GM12873 (cell line): ENCODE data around the gene YIF1A.

Source experiments
- TF ChIP-seq, protein P1 (sequence below): IDR thresholded peaks from 2 replicates; pipeline ENCODE4 v1.5.1; 2012; ENCODE audit warnings: low read depth, mild to moderate bottlenecking, moderate library complexity, low read length, control low read depth; ENCODE audit not compliant: insufficient read depth; ENCODE audit errors: missing control alignments

YIF1A gene

GRCh38 chr11:66283461-66284105, 5.4 kb downstream of the YIF1A start:
- TF ChIP-seq, protein P1, sequence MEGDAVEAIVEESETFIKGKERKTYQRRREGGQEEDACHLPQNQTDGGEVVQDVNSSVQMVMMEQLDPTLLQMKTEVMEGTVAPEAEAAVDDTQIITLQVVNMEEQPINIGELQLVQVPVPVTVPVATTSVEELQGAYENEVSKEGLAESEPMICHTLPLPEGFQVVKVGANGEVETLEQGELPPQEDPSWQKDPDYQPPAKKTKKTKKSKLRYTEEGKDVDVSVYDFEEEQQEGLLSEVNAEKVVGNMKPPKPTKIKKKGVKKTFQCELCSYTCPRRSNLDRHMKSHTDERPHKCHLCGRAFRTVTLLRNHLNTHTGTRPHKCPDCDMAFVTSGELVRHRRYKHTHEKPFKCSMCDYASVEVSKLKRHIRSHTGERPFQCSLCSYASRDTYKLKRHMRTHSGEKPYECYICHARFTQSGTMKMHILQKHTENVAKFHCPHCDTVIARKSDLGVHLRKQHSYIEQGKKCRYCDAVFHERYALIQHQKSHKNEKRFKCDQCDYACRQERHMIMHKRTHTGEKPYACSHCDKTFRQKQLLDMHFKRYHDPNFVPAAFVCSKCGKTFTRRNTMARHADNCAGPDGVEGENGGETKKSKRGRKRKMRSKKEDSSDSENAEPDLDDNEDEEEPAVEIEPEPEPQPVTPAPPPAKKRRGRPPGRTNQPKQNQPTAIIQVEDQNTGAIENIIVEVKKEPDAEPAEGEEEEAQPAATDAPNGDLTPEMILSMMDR: peak; percentile 6

DNA sequence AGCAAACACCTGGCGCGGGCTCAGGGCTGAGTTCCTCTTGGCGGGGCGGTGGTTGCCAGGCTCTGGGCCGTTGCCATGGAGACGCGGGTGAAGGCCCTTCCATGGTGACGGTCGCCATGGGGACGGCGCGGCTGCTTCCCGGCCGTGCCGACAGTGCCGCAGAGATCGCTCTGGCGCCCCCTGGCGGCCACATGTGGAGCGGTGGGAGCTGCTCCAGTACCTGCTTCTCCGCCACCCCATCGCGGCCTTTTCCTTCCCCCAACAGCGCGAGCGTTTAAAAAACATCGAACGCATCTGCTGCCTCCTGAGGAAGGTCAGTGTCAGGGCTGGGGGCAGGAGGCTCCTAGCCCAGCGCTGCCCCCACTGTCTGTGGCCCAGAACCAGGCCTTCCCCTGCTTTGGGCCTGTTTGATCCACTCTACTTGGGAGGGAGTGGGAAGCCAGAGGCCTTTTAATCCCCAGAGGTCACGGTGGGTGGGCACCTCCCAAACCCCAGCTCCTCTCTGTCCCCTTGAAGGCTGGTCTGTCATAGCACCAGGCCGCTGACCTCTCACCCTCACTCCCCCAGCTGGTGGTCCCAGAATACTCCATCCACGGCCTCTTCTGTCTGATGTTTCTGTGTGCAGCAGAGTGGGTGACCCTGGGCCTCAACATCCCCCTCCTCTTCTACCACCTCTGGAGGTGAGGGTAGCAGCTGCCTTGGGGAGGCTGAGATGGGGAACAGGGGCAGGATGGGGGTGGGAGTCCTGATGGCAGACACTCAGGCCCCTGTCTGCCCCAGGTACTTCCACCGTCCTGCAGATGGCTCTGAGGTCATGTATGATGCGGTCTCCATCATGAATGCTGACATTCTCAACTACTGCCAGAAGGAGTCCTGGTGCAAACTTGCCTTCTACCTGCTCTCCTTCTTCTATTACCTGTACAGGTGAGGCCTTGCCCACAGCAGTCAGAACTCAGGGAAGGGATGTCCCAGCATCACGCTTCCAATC, 6.2 kb downstream of the YIF1A start:
- TF ChIP-seq, protein P1: peak; percentile 97

DNA sequence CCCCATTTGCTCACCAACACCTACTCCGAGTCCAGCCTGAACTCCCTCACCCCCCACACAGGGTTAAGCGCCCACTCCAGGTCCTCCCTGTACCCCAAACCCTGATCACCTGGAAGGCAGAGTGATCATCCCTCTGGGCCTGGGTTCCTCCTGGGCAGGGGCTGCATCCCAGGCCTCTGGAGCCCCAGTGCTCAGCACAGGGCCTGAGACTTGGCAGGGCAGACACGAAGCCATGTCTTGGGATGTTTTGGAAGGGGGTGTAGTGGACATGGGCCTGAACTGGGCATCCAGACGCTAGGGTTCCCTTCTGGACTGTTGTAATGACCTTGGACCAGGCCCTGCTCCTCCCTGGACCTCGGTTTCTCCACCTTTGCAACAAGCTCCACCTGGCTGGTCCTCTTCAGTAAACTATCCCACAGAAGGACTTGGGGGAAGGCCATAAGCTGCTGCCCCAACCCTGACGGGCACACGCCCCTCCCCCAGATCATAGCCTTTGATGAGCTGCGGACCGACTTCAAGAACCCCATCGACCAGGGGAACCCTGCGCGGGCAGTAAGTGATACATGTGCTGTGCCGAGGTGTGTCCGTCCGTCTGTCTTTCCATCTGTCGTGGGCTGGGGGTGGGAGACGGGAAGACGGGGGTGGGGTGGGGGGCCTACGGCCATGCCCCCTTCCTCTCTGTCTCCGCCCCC, 7.0 kb downstream of the YIF1A start:
- TF ChIP-seq, protein P1: no peak

DNA sequence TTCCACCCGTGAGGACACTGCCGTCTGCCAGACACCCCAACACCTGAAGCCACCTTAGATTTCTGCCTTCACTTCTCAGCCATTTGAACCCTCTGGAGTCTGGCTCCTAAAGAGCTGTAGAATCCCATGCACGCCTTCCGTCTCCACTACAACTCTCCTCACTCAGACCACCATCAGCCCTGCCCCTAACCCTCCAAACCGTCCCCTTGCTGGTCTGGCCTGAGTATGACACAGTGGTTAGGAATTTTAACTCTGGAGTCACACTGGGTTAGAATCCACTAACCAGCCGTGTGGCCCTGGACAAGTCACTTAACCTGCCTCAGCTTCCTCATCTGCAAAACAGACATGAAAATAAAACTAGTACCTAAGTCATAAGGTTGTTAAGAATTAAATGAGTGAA, 7.9 kb downstream of the YIF1A start:
- TF ChIP-seq, protein P1: no peak

GRCh38 chr11:66280428-66280827, 8.5 kb downstream of the YIF1A start:
- TF ChIP-seq, protein P1: no peak

GRCh38 chr11:66279092-66279734, 9.7 kb downstream of the YIF1A start:
- TF ChIP-seq, protein P1: no peak
